GM12891 (cell line): ENCODE measurements around the gene ZBTB20.

Experiments
- PAX5 ChIP-seq: IDR thresholded peaks from 2 replicates; pipeline ENCODE4 v1.6.1; 2011; ENCODE audit warnings: low read length, moderate library complexity, mild to moderate bottlenecking; ENCODE audit not compliant: insufficient read depth, severe bottlenecking
- POLR2A ChIP-seq: IDR thresholded peaks from 2 replicates; pipeline ENCODE4 v1.6.1; 2011; ENCODE audit warnings: low read depth, low read length, control low read depth
- POLR2AphosphoS5 ChIP-seq: IDR thresholded peaks from 2 replicates; pipeline ENCODE4 v1.6.1; 2011; ENCODE audit warnings: low read depth, low read length, control low read depth
- POU2F2 ChIP-seq: IDR thresholded peaks from 2 replicates; pipeline ENCODE4 v1.6.1; 2011; ENCODE audit warnings: low read depth, mild to moderate bottlenecking, control low read depth, low read length, moderate library complexity
- SPI1 ChIP-seq: IDR thresholded peaks from 2 replicates; pipeline ENCODE4 v1.6.1; 2011; ENCODE audit warnings: low read depth, low read length, control low read depth
- TAF1 ChIP-seq: IDR thresholded peaks from 2 replicates; pipeline ENCODE4 v1.6.1; 2011; ENCODE audit warnings: low read depth, low read length, control low read depth

DNA sequence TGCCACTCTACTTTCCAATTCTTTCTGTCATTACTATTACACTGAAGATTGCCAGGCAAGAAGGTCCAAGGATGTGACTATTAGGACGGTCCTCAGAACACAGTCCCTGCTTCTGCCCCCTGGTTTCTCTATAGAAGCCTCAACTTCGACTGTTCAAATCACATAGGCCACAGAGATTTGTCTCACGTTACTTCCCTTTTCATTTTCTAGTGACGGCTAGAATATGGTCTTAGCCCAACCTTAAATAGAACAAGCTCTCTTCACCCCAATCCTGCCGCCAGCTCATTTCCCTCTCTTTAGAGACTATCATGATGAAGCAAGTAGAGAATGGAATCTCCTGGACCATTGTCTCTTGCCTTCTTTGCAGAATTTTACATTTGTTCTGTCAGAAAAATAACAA lies 768.3 kb downstream of the ZBTB20 start:
- no peak for TF ChIP-seq POLR2AphosphoS5
- TF ChIP-seq POLR2A = no peak
- no peak for TF ChIP-seq TAF1
- no peak for TF ChIP-seq PAX5
- TF ChIP-seq SPI1 = no peak
- no peak for TF ChIP-seq POU2F2
